Muscle of leg (tissue), 11 donors: Measurements from ENCODE around the gene SORBS2. TPM values are rescaled to one million over a fixed set of nuclear protein-coding genes. Genes with fewer than 3 reads are reported as not detected.

Experiments used
- DNase-seq: peaks from one replicate; pipeline ENCODE4 v3.0.0; 2013
- H3K27ac ChIP-seq: one replicate; pipeline ENCODE4 v1.5.1; 2013; ENCODE audit warnings: mild to moderate bottlenecking, low read length, control low read depth
- H3K27me3 ChIP-seq: one replicate; pipeline ENCODE4 v1.6.1; 2013; ENCODE audit warnings: low read length; ENCODE audit not compliant: control insufficient read depth, insufficient read depth
- H3K36me3 ChIP-seq: one replicate; pipeline ENCODE4 v1.6.1; 2013; ENCODE audit warnings: low read length; ENCODE audit not compliant: control insufficient read depth, insufficient read depth
- H3K4me1 ChIP-seq: one replicate; pipeline ENCODE4 v1.6.1; 2013; ENCODE audit warnings: low read length; ENCODE audit not compliant: control insufficient read depth, insufficient read depth
- H3K4me3 ChIP-seq: one replicate; pipeline ENCODE4 v1.5.1; 2013; ENCODE audit warnings: low read length, control low read depth
- H3K9me3 ChIP-seq: replicated peaks from 2 replicates; pipeline ENCODE4 v1.6.1; 2013; ENCODE audit warnings: low read depth, low read length; ENCODE audit not compliant: control insufficient read depth
- WGBS: methylation state at CpG from one replicate; pipeline ENCODE4 v1.1.5; 2013; ENCODE audit warnings: missing lambda C conversion rate; ENCODE audit not compliant: insufficient coverage; 5-methylcytosine and 5-hydroxymethylcytosine counted together
- polyA plus RNA-seq, 8 donors: library from polyadenylated mRNA; unstranded; fragments of 120-200 nt; gene quantifications; one replicate each; pipeline versions ENCODE4 v1.2.1 to v1.2.3, GENCODE V29; 2013; ENCODE audit warnings: inconsistent platforms in 1 of 8, low replicate concordance in 1 of 8; ENCODE audit not compliant: insufficient read length in 8 of 8, insufficient read depth in 1 of 8
- total RNA-seq: library from RNA; stranded (reverse); fragments of 120-200 nt; gene quantifications from one replicate; pipeline ENCODE4 v1.2.4, GENCODE V29; 2013

Gene SORBS2
- total and polyA plus RNA-seq, 9 donors = 17.7 to 48.5 (median 36.3) TPM

GRCh38 chr4:185846505-185847150 lies 34.6 kb upstream of the SORBS2 start:
- peaks cover 9% of the 10 kb centered on the region for H3K4me1 ChIP-seq
- WGBS = no CpG with 5 or more reads among the region's 5 CpGs
- H3K27ac ChIP-seq = peak overlapping the region; percentile 31
- no peak overlapping the region for H3K4me3 ChIP-seq
- peaks cover 3% of the 10 kb centered on the region for H3K9me3 ChIP-seq
- no peaks in the 10 kb centered on the region for H3K36me3 ChIP-seq
- no peaks in the 10 kb centered on the region for H3K27me3 ChIP-seq
- DNase-seq = no peak

- peaks cover 3% of the 10 kb centered on the region for H3K9me3 ChIP-seq
- no peak for DNase-seq
- H3K36me3 ChIP-seq = no peaks in the 10 kb centered on the region
- no CpG with 5 or more reads among the region's 3 CpGs for WGBS
- no peak overlapping the region for H3K27ac ChIP-seq
- no peaks in the 10 kb centered on the region for H3K27me3 ChIP-seq
- H3K4me1 ChIP-seq = peaks cover 9% of the 10 kb centered on the region
- no peak overlapping the region for H3K4me3 ChIP-seq
These were observed 34.0 kb upstream of the SORBS2 start for GRCh38 chr4:185845966-185846365.

- Histone ChIP-seq H3K4me3 (no peak overlapping the region), H3K36me3 (no peaks in the 10 kb centered on the region), H3K27ac (no peak overlapping the region), H3K27me3 (no peaks in the 10 kb centered on the region), H3K4me1 (peaks cover 20% of the 10 kb centered on the region), H3K9me3 (peaks cover 3% of the 10 kb centered on the region)
- WGBS = no CpG with 5 or more reads among the region's 2 CpGs
- DNase-seq = no peak
These were observed 29.5 kb upstream of the SORBS2 start for GRCh38 chr4:185841451-185841850.

- 92% methylated on average over 6 of the region's 6 CpGs for WGBS
These were observed 29.0 kb upstream of the SORBS2 start for GRCh38 chr4:185840953-185841352.

GRCh38 chr4:185840201-185840600 lies 28.2 kb upstream of the SORBS2 start:
- no peak overlapping the region for H3K4me3 ChIP-seq
- no peaks in the 10 kb centered on the region for H3K27me3 ChIP-seq
- H3K36me3 ChIP-seq = no peaks in the 10 kb centered on the region
- H3K4me1 ChIP-seq = peaks cover 20% of the 10 kb centered on the region
- no peak for DNase-seq
- peak overlapping the region; percentile 76 for H3K27ac ChIP-seq
- no CpG with 5 or more reads among the region's 2 CpGs for WGBS
- no peaks in the 10 kb centered on the region for H3K9me3 ChIP-seq

More at GRCh38 chr4:185840953-185841352, 29.0 kb upstream of the SORBS2 start:
- Histone ChIP-seq H3K27ac (no peak overlapping the region), H3K36me3 (no peaks in the 10 kb centered on the region), H3K4me3 (no peak overlapping the region), H3K9me3 (peaks cover 3% of the 10 kb centered on the region), H3K4me1 (peaks cover 20% of the 10 kb centered on the region), H3K27me3 (no peaks in the 10 kb centered on the region)
- no peak for DNase-seq

- 64% methylated on average over 5 of the region's 6 CpGs for WGBS
- Histone ChIP-seq H3K27me3 (no peaks in the 10 kb centered on the region), H3K4me3 (no peak overlapping the region), H3K36me3 (no peaks in the 10 kb centered on the region), H3K9me3 (peaks cover 2% of the 10 kb centered on the region), H3K4me1 (peaks cover 20% of the 10 kb centered on the region), H3K27ac (peak overlapping the region; percentile 76)
- DNase-seq = peak; percentile 20
These were observed 27.8 kb upstream of the SORBS2 start for GRCh38 chr4:185839770-185840169.

- H3K4me1 ChIP-seq = peaks cover 20% of the 10 kb centered on the region
- WGBS = 0% methylated on average over 3 of the region's 9 CpGs
- peaks cover 3% of the 10 kb centered on the region for H3K9me3 ChIP-seq
- no peaks in the 10 kb centered on the region for H3K36me3 ChIP-seq
- no peaks in the 10 kb centered on the region for H3K27me3 ChIP-seq
- no peak overlapping the region for H3K4me3 ChIP-seq
- DNase-seq = peak; percentile 83
- H3K27ac ChIP-seq = peak overlapping the region; percentile 76
These were observed 27.3 kb upstream of the SORBS2 start for GRCh38 chr4:185839194-185839712.

- no peaks in the 10 kb centered on the region for H3K27me3 ChIP-seq
- H3K9me3 ChIP-seq = peaks cover 3% of the 10 kb centered on the region
- H3K4me3 ChIP-seq = no peak overlapping the region
- H3K4me1 ChIP-seq = peaks cover 20% of the 10 kb centered on the region
- 90% methylated on average over 9 of the region's 11 CpGs for WGBS
- H3K36me3 ChIP-seq = no peaks in the 10 kb centered on the region
- H3K27ac ChIP-seq = peak overlapping the region; percentile 76
- DNase-seq = no peak
These were observed 26.7 kb upstream of the SORBS2 start for GRCh38 chr4:185838514-185839193.

GRCh38 chr4:185838104-185838452 lies 26.1 kb upstream of the SORBS2 start:
- H3K27ac ChIP-seq = peak overlapping the region; percentile 29
- H3K9me3 ChIP-seq = peaks cover 3% of the 10 kb centered on the region
- H3K27me3 ChIP-seq = no peaks in the 10 kb centered on the region
- WGBS = 90% methylated on average over 7 of the region's 8 CpGs
- DNase-seq = no peak
- no peaks in the 10 kb centered on the region for H3K36me3 ChIP-seq
- no peak overlapping the region for H3K4me3 ChIP-seq
- peaks cover 20% of the 10 kb centered on the region for H3K4me1 ChIP-seq

GRCh38 chr4:185837415-185838103 lies 25.6 kb upstream of the SORBS2 start:
- H3K9me3 ChIP-seq = peaks cover 3% of the 10 kb centered on the region
- WGBS = no CpG with 5 or more reads among the region's 4 CpGs
- peaks cover 20% of the 10 kb centered on the region for H3K4me1 ChIP-seq
- H3K27ac ChIP-seq = peak overlapping the region; percentile 29
- no peaks in the 10 kb centered on the region for H3K36me3 ChIP-seq
- DNase-seq = no peak
- no peak overlapping the region for H3K4me3 ChIP-seq
- no peaks in the 10 kb centered on the region for H3K27me3 ChIP-seq
